Renal pelvis (tissue), 4 donors: ENCODE data around the gene LHFPL3. TPM values are rescaled to one million over a fixed set of nuclear protein-coding genes. Genes with fewer than 3 reads are reported as not detected.
"Not testable (repeated sequence)": the region's sequence is repeated elsewhere in the genome, so short reads cannot be mapped to it uniquely, and the experiment has no call there.

Source experiments
- DNase-seq: peaks from one replicate; pipeline ENCODE4 v3.0.0-alpha.2; 2013
- polyA plus RNA-seq, 3 donors: library from polyadenylated mRNA; unstranded; fragments of 120-200 nt; gene quantifications; one replicate each; pipeline ENCODE4 v1.2.1, GENCODE V29; 2013; ENCODE audit not compliant: insufficient read length in 3 of 3

The LHFPL3 gene
- polyA plus RNA-seq, 3 donors: 4.6 to 9.1 (median 6.2) TPM

GRCh38 chr7:104931181-104931781 lies 602.9 kb downstream of the LHFPL3 start:
- DNase-seq: no peak

- no peak for DNase-seq
Measured at GRCh38 chr7:104933022-104933421, 604.6 kb downstream of the LHFPL3 start.

- no peak for DNase-seq
Measured at GRCh38 chr7:104933521-104933988, 605.2 kb downstream of the LHFPL3 start.

GRCh38 chr7:104934665-104935064 lies 606.3 kb downstream of the LHFPL3 start:
- DNase-seq: no peak

- no peak for DNase-seq
Measured at GRCh38 chr7:104935276-104935675, 606.9 kb downstream of the LHFPL3 start.

- DNase-seq: no peak
Measured at GRCh38 chr7:104936546-104936945, 608.1 kb downstream of the LHFPL3 start.

- not testable (repeated sequence) for DNase-seq
Measured at GRCh38 chr7:104937489-104937888, 609.1 kb downstream of the LHFPL3 start.

- no peak for DNase-seq
Measured at GRCh38 chr7:104938741-104939390, 610.5 kb downstream of the LHFPL3 start.

- DNase-seq: no peak
Measured at GRCh38 chr7:104940023-104940710, 611.8 kb downstream of the LHFPL3 start.

- DNase-seq: peak; percentile 81
Measured at GRCh38 chr7:104943502-104944343, 615.3 kb downstream of the LHFPL3 start.

- no peak for DNase-seq
Measured at GRCh38 chr7:104945599-104945956, 617.2 kb downstream of the LHFPL3 start.

- no peak for DNase-seq
Measured at GRCh38 chr7:104946338-104946737, 617.9 kb downstream of the LHFPL3 start.

GRCh38 chr7:104950006-104950405 lies 621.6 kb downstream of the LHFPL3 start:
- DNase-seq: no peak

- no peak for DNase-seq
Measured at GRCh38 chr7:104950754-104951153, 622.4 kb downstream of the LHFPL3 start.

- DNase-seq: no peak
Measured at GRCh38 chr7:104951546-104951945, 623.1 kb downstream of the LHFPL3 start.

GRCh38 chr7:104955276-104955675 lies 626.9 kb downstream of the LHFPL3 start:
- no peak for DNase-seq

Other genes starting within 250 kb of the LHFPL3 start
- 10 to 100 TPM; 24.4 to 26.5 (median 25.3) TPM for gene ORC5, start 120.6 kb upstream of the LHFPL3 start, polyA plus RNA-seq